ENCODE measurements around the gene PDGFD. TPM values are rescaled to one million over a fixed set of nuclear protein-coding genes. Genes with fewer than 3 reads are reported as not detected.

Gene PDGFD
- total RNA-seq, 1 donor from 2014 or later = 17.2 TPM

DNA sequence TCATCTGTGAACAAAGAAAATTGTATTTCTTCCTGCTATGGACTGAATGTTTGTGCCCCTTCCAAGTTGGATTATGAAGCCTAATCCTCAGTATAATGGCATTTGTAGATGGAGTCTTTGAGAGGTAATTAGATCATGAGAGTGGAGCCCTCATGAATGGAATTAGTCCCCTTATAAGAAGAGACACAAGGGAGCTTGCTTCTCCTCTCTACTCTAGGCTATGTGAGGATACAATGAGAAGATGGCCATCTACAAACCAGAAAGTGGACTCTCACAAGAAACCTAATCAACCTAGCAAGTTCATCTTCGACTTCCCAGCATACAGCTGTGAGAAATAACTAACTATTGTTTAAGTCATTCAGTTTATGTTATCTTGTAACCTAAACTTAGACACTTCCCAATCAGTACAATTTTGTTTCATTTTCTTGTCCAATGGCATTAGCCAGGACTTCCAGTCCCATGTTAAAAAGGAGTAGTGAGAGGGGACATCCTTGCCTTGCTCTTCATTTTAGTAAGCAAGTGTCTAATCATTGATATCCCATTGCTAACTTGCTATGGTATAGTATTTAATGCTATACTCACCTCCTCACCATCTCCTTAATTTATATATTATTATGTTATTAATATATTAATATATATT, 45.7 kb downstream of the PDGFD start:
- H3K4me3 Mint-ChIP-seq (ENCODE audit: unreplicated experiment) = no peak overlapping the region
- peaks cover 8% of the 10 kb centered on the region for H3K36me3 Mint-ChIP-seq (ENCODE audit: low read depth, unreplicated experiment)
- no peak for TF ChIP-seq CTCF (IDR thresholded peaks at IDR 0.05; ENCODE audit: unreplicated experiment)
- peaks cover 6% of the 10 kb centered on the region for H3K4me1 Mint-ChIP-seq (ENCODE audit: unreplicated experiment)
- no peaks in the 10 kb centered on the region for H3K27me3 Mint-ChIP-seq (ENCODE audit: unreplicated experiment)
- H3K9me3 Mint-ChIP-seq (ENCODE audit: unreplicated experiment) = no peaks in the 10 kb centered on the region
- no peak overlapping the region for H3K27ac Mint-ChIP-seq (ENCODE audit: unreplicated experiment)
- no peak for DNase-seq (ENCODE audit: low spot score)

- no peaks in the 10 kb centered on the region for H3K27me3 Mint-ChIP-seq (ENCODE audit: unreplicated experiment)
- H3K27ac Mint-ChIP-seq (ENCODE audit: unreplicated experiment) = no peak overlapping the region
- no peak overlapping the region for H3K4me3 Mint-ChIP-seq (ENCODE audit: unreplicated experiment)
- no peak for DNase-seq (ENCODE audit: low spot score)
- H3K36me3 Mint-ChIP-seq (ENCODE audit: low read depth, unreplicated experiment) = peaks cover 8% of the 10 kb centered on the region
- no peak for TF ChIP-seq CTCF (IDR thresholded peaks at IDR 0.05; ENCODE audit: unreplicated experiment)
- H3K4me1 Mint-ChIP-seq (ENCODE audit: unreplicated experiment) = no peaks in the 10 kb centered on the region
- H3K9me3 Mint-ChIP-seq (ENCODE audit: unreplicated experiment) = no peaks in the 10 kb centered on the region
Observed at GRCh38 chr11:104113541-104113940, 50.4 kb downstream of the PDGFD start.

DNA sequence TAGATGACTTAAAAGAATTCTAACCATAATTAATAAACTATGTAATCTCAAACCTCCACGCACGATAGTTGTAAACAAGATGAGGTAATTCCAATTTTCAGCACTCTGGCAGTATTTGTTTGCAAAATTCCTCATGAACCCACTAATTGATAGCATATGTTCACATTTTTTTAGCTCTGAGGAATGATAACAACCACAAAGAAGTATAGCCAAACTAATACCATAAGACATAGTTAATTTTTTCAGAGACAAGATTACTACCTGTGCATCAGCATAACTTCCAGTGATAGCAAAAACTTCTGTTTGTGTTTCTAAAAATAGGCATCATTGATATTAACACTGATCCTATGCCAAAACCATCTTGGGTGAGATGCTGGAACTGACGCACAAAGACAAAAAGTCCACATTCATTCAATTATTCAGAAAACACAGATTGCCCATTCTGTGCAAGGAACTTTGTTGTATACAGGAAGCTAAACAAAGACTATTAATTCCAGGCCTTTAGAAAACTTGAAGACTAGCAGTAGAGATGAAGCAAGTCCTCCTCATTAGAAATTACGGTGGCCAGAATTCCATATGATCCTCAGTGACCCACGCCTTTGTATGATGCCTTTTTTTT, 57.7 kb downstream of the PDGFD start:
- Mint-ChIP-seq H3K9me3 (ENCODE audit: unreplicated experiment) (no peaks in the 10 kb centered on the region), H3K27ac (ENCODE audit: unreplicated experiment) (no peak overlapping the region), H3K4me1 (ENCODE audit: unreplicated experiment) (no peaks in the 10 kb centered on the region), H3K27me3 (ENCODE audit: unreplicated experiment) (no peaks in the 10 kb centered on the region), H3K4me3 (ENCODE audit: unreplicated experiment) (no peak overlapping the region), H3K36me3 (ENCODE audit: low read depth, unreplicated experiment) (no peaks in the 10 kb centered on the region)
- DNase-seq (ENCODE audit: low spot score) = no peak
- no peak for TF ChIP-seq CTCF (IDR thresholded peaks at IDR 0.05; ENCODE audit: unreplicated experiment)

- Mint-ChIP-seq H3K4me3 (ENCODE audit: unreplicated experiment) (no peak overlapping the region), H3K27me3 (ENCODE audit: unreplicated experiment) (no peaks in the 10 kb centered on the region), H3K4me1 (ENCODE audit: unreplicated experiment) (no peaks in the 10 kb centered on the region), H3K27ac (ENCODE audit: unreplicated experiment) (no peak overlapping the region), H3K9me3 (ENCODE audit: unreplicated experiment) (no peaks in the 10 kb centered on the region), H3K36me3 (ENCODE audit: low read depth, unreplicated experiment) (no peaks in the 10 kb centered on the region)
- no peak for DNase-seq (ENCODE audit: low spot score)
- no peak for TF ChIP-seq CTCF (IDR thresholded peaks at IDR 0.05; ENCODE audit: unreplicated experiment)
Observed at GRCh38 chr11:104105155-104105554, 58.8 kb downstream of the PDGFD start.

DNA sequence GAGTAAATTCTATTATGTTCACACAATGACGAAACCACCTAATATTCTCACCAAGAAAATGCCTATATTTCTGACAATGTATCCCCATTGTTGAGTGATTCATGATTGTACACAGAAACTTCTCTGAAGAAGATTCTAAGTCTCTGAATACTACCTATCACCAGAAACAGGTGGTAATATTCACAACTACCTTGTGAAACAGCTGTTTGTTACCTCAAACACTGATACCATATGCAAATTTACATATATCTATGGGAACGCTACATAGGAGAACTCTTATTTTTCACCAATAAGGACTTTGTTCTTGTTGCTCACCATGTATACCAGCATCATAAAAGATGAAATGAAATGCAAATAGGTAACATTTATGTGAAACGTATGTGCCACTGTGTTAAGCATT, 59.3 kb downstream of the PDGFD start:
- Mint-ChIP-seq H3K27ac (ENCODE audit: unreplicated experiment) (no peak overlapping the region), H3K9me3 (ENCODE audit: unreplicated experiment) (no peaks in the 10 kb centered on the region), H3K27me3 (ENCODE audit: unreplicated experiment) (no peaks in the 10 kb centered on the region), H3K4me3 (ENCODE audit: unreplicated experiment) (no peak overlapping the region), H3K36me3 (ENCODE audit: low read depth, unreplicated experiment) (no peaks in the 10 kb centered on the region), H3K4me1 (ENCODE audit: unreplicated experiment) (no peaks in the 10 kb centered on the region)
- TF ChIP-seq CTCF (IDR thresholded peaks at IDR 0.05; ENCODE audit: unreplicated experiment) = no peak
- no peak for DNase-seq (ENCODE audit: low spot score)
